Progenitor cell of endocrine pancreas (in vitro differentiated cells): Measurements from ENCODE around the gene CA5A. TPM values are rescaled to one million over a fixed set of nuclear protein-coding genes. Genes with fewer than 3 reads are reported as not detected.
"Not testable (repeated sequence)": the region's sequence is repeated elsewhere in the genome, so short reads cannot be mapped to it uniquely, and the experiment has no call there.

Experiments used
- DNase-seq: peaks from one replicate; pipeline ENCODE4 v3.0.0; 2021; ENCODE audit warnings: low spot score; ENCODE audit not compliant: unreplicated experiment
- H3K27ac Mint-ChIP-seq: 2 replicates; pipeline ENCODE4 v1.8.0; 2021; ENCODE audit warnings: mild to moderate bottlenecking, moderate library complexity, mixed read lengths
- H3K27me3 Mint-ChIP-seq: 2 replicates; pipeline ENCODE4 v1.8.0; 2021; ENCODE audit warnings: mixed read lengths
- H3K36me3 Mint-ChIP-seq: 2 replicates; pipeline ENCODE4 v1.8.0; 2022; ENCODE audit warnings: mixed read lengths; ENCODE audit not compliant: insufficient read depth
- H3K4me1 Mint-ChIP-seq: 2 replicates; pipeline ENCODE4 v1.8.0; 2021; ENCODE audit warnings: low read depth, mixed read lengths
- H3K4me3 Mint-ChIP-seq: 2 replicates; pipeline ENCODE4 v1.8.0; 2021; ENCODE audit warnings: low read depth, mild to moderate bottlenecking, moderate library complexity, mixed read lengths
- H3K9me3 Mint-ChIP-seq: 2 replicates; pipeline ENCODE4 v1.8.0; 2021; ENCODE audit warnings: low read depth, mixed read lengths
- CTCF ChIP-seq: fragments of 200-600 bp; sonication (generic); IDR thresholded peaks from one replicate; pipeline ENCODE4 v1.5.0; 2021; ENCODE audit warnings: antibody characterized with exemption, mild to moderate bottlenecking; ENCODE audit not compliant: unreplicated experiment
- total RNA-seq: library from RNA; stranded (reverse); gene quantifications from 2 replicates; pipeline ENCODE4 v1.2.1, GENCODE V29; 2021

CA5A gene
- total RNA-seq, 1 donor from 2014 or later, result 0.36 TPM

- Mint-ChIP-seq H3K36me3 (no peaks in the 10 kb centered on the region), H3K27ac (peak overlapping the region; percentile 1)
- no peak for DNase-seq
Observed at GRCh38 chr16:87874639-87875427, 61.5 kb downstream of the CA5A start.

DNA sequence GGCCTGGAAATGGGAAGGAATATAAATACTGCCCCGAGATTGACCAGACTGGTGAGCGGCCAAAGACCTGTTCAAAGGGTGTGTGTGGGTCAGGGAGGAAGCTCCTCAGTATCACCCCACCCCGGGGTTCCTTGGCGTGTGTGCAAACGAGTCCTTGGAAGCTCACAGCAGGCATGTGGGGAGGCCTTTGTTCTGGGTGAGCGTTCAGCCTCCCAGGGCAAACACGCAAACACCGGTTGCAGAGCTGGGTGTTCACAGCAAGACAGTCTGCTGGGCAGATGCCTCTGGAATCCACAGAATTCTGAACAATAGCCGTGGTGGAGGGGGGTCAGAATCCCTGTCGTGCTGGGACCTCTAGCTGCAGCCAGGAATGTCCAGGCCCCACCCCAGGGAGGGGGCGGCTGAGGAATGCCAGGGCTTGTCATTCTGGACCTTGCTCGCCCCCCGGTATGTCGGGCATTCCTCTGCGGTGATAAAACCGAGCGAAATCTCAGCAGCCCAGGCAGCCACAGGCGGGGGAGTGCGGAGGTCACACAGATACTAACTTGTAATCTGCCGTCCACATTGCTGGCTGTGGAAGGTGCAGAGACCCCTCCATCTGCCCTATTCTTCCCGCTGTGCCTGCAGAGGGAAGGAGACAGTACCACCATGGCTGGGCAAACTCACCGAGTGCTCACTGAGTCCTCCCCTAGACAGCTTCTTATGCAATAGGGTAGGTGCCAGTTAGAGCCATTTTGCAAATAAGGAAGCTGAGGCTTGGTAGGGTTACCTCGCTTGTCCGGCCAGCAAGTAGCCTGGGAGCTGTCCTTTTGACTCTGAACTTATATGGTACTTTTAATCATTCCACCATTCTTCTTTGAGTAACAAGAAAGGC, 65.7 kb downstream of the CA5A start:
- not testable (repeated sequence) for H3K9me3 Mint-ChIP-seq, H3K36me3 Mint-ChIP-seq
- Mint-ChIP-seq H3K4me3 (peak overlapping the region; percentile 25), H3K27ac (peak overlapping the region; percentile 94), H3K4me1 (peaks cover 43% of the 10 kb centered on the region), H3K27me3 (peaks cover 38% of the 10 kb centered on the region)
- peak; percentile 46 for DNase-seq

More at GRCh38 chr16:87874639-87875427, 61.5 kb downstream of the CA5A start:
- Mint-ChIP-seq H3K9me3 (no peaks in the 10 kb centered on the region), H3K27me3 (peaks cover 19% of the 10 kb centered on the region), H3K4me3 (no peak overlapping the region), H3K4me1 (peaks cover 47% of the 10 kb centered on the region)
- TF ChIP-seq CTCF, result no peak

DNA sequence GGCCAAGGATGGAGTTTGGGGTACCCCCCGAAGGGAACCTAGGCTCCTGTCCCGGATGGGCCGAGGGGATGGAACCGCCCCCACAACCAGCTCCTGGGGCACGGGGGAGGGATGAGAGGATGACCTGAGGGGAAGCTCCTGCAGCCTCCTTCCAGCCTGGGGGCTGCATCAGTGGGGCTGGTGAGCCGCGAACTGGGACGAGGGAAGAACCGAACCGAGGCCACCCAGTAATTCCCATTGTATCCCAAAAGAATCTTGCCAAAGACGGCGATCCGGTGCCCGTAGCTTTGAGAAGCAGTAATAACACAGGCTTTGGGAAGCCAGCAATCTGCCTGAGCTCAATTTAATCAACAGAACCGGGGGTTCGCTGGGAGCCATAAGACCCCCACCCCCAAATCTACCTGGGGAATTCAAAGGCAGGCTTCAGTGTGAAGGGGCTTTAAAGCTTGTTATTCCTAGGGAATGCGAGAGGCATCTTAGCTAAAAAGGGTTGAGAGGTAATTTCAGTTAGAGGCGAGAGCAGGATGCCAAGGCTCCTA, 66.4 kb downstream of the CA5A start:
- Mint-ChIP-seq H3K4me1 (peaks cover 42% of the 10 kb centered on the region), H3K4me3 (peak overlapping the region; percentile 25), H3K27me3 (peaks cover 34% of the 10 kb centered on the region), H3K27ac (peak overlapping the region; percentile 94)
- not testable (repeated sequence) for H3K9me3 Mint-ChIP-seq, H3K36me3 Mint-ChIP-seq, DNase-seq

DNA sequence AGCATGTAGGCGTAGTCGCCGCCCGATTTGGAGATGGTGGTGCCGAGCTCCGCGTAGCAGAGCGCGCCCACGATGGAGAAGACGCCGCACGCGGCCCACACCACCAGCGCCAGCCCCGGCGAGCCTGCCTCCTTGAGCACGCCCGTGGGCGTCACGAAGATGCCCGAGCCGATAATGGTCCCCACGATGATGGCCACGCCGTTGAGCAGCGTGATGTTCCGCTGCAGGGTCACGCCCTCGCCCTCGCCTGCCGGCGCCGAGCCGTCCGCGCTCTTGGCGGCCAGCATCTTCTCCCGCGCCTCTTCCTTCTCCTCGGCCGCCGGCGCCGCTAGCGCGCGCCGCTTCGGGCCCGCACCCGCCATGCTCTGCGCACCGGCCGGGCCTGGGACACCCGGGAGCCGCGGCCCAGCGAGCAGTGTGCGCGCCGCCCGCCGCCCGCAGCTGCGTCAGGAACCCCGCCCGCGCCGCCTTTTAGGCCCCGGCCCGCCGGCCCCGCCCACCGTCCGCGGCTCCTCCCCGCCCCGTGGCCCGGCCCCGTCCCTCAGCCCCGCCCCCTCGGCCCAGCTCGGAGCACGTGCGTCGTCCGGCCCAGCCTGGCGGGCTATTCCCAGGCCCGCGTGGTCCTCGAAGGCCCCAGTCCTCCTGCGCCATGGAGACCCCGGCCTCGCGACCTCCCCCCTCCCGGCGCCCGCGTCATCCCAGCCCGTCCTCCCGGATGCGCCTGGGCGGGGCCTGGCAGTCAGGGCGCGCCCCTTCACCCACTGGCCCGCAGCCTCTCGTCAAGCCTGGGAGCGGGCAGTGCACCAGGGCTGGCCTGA, 67.1 kb downstream of the CA5A start, which contains the start of gene SLC7A5:
Gene SLC7A5, minus strand, starts transcription at position 447 of the 818 bp plus-strand sequence. Its CDS starts 85 bp downstream, at position 362.
- peak within 1 kb of the TSS; percentile 73 for H3K4me3 Mint-ChIP-seq
- peaks cover 42% of the 10 kb centered on the region for H3K4me1 Mint-ChIP-seq
- not testable (repeated sequence) for H3K36me3 Mint-ChIP-seq, H3K9me3 Mint-ChIP-seq
- H3K27ac Mint-ChIP-seq, result peak within 1 kb of the TSS; percentile 94
- peak; percentile 59 for DNase-seq
- peaks cover 28% of the 10 kb centered on the region for H3K27me3 Mint-ChIP-seq

- H3K4me3 Mint-ChIP-seq, result peak overlapping the region; percentile 73
- H3K27me3 Mint-ChIP-seq, result peaks cover 28% of the 10 kb centered on the region
- not testable (repeated sequence) for H3K9me3 Mint-ChIP-seq, H3K36me3 Mint-ChIP-seq, DNase-seq
- H3K4me1 Mint-ChIP-seq, result peaks cover 43% of the 10 kb centered on the region
- peak overlapping the region; percentile 90 for H3K27ac Mint-ChIP-seq
Observed at GRCh38 chr16:87868254-87869029, 67.9 kb downstream of the CA5A start.

DNA sequence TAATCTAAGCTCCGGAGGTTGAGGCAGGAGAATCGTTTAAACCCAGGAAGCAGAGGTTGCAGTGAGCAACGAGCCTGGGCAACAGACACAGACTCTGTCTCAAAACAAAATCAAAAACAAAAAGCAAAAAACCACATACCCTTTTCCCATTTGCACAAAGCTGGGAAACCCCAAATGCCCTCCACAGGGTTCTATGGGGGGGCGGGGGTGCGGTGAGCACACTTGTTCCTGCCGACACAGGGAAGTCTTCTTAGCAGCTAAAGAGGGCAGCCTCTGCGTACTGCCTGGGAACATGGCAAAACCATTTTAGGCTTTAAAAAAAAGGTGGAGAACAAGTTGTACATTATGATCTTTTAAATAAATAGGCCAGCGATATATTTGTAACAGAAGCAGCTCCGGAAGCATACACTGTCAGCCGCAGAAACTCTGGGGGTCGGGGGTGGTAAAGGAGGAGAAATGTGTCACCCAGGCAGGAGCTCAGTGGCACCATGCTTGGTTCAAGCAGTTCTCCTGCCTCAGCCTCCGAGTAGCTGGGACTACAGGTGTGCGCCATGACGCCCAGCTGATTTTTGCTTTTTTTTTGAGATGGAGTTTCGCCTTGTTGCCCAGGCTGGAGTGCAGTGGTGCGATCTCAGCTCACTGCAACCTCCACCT, 70.3 kb downstream of the CA5A start:
- H3K9me3 Mint-ChIP-seq, H3K36me3 Mint-ChIP-seq, H3K27ac Mint-ChIP-seq, DNase-seq: not testable (repeated sequence)
- Mint-ChIP-seq H3K4me1 (peaks cover 31% of the 10 kb centered on the region), H3K4me3 (peak overlapping the region; percentile 19), H3K27me3 (peaks cover 28% of the 10 kb centered on the region)
